Measurements from ENCODE around the gene COLEC11. TPM values are rescaled to one million over a fixed set of nuclear protein-coding genes. Genes with fewer than 3 reads are reported as not detected.

COLEC11 gene
- total RNA-seq, 5 donors from 2014 or later (not counting 1 experiment from before 2014, with no cell fraction given): 0.35 to 1.8 TPM; not detected in 3

DNA sequence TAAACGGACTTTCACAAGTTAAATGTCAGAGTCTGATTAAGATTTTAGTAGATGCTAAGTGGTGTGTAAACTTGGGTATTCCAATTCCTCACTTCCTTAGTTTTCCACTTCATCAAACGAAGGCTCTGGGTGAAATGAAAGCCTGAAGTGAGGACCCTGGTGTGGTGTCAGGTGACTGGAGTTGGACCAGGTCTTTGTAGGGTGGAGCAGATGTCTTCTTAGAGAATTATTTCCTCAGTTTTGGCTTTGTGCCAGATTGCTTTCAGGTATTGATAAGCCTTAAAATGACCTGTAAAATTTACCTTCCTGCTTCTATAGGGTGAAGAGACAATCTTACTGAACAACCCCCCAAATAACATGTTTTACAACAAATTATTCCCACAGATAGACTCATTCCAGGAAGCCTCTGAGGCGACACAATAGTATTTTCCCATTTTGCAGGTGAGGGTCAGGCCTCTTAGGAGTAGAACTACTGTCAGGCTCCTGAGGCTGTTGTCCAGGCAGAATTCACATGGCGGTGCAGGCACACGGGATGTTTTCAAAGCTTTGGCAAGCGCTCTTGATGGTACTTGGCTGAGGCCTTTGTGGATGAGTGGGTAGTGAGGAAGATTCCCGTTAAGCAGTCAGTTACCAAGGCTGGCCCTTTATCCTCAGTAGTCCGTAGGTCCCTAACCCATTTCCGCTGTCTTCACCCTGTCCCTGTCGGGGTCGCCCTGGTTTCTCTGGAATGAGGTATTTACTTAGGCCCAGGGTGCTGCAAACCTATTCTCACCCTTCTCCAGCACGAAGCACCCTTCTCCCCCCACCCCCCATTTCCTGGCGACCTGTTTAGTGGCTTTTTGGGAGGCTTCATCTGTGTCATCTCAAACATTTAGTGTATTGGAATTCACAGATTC, 13.3 kb upstream of the COLEC11 start:
- no peak for ATAC-seq (replicated peaks in 1 of 4)
- H3K4me3 Mint-ChIP-seq: no peak overlapping the region

DNA sequence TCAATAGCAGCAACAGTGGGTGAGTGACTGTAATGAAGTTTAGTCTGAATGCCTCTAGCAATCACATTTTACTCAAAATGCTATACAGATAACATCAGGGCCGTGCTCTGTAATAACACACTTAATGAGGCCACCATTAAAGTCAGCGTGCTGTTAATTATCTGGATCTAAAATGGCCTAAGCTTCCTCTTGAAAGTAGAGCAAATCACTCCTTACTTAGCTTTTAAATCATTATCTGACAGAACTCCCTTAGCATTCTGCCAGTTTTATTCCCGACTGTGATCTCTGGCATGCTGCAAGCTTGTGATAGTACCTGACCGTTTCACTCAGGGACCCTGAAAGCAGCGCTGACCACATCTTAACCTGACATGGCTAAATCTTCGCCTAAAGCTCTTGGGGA, 10.8 kb upstream of the COLEC11 start:
- Histone ChIP-seq H3K27ac (ENCODE audit: low read length) (no peak overlapping the region), H3K36me3 (ENCODE audit: control insufficient read depth in 2 of 2, extremely low read depth in 1 of 2, insufficient read depth in 1 of 2, low read length in 1 of 2) (peaks cover 13 to 51% of the 10 kb centered on the region in 2 donors), H3K9me3 (no peaks in the 10 kb centered on the region), H3K27me3 (replicated peaks in 1 of 2; ENCODE audit: control insufficient read depth in 2 of 2, extremely low read depth in 1 of 2, insufficient read depth in 2 of 2, low read length in 1 of 2) (no peaks in the 10 kb centered on the region), H3K4me1 (ENCODE audit: control insufficient read depth in 1 of 2, extremely low read depth in 1 of 2, insufficient read depth in 2 of 2, low read length in 2 of 2) (peaks cover 0 to under 1% of the 10 kb centered on the region in 2 experiments), H3K4me3 (ENCODE audit: control insufficient read depth in 1 of 2, extremely low read depth in 1 of 2, low read length in 1 of 2) (no peak overlapping the region)
- H3K27me3 Mint-ChIP-seq: no peaks in the 10 kb centered on the region
- ATAC-seq (replicated peaks in 1 of 4) (no peak), DNase-seq (no peak)
- H3K27ac Mint-ChIP-seq: no peak overlapping the region
- H3K36me3 Mint-ChIP-seq: peaks cover 64% of the 10 kb centered on the region
- CTCF ChIA-PET: no interaction called here
- H3K9me3 Mint-ChIP-seq: no peaks in the 10 kb centered on the region
- WGBS (ENCODE audit: insufficient coverage): 86% methylated on average over 4 of the region's 6 CpGs
- POLR2A ChIA-PET: interaction anchor here in 1 of 2 donors (0.6 kb wide), 1 partner anchor 58 kb away, joined by 4 read pairs; no protein-coding TSS in a partner anchor
- H3K4me1 Mint-ChIP-seq: peaks cover 4 to 15% (median 14%) of the 10 kb centered on the region in 3 donors
- no peak overlapping the region for H3K4me3 Mint-ChIP-seq

More for the DNA sequence above, 13.3 kb upstream of the COLEC11 start:
- H3K27ac ChIP-seq (ENCODE audit: low read length): no peak overlapping the region
- no peak for DNase-seq
- H3K9me3 ChIP-seq: no peaks in the 10 kb centered on the region
- H3K9me3 Mint-ChIP-seq: no peaks in the 10 kb centered on the region
- peaks cover 13 to 71% of the 10 kb centered on the region in 2 donors for H3K36me3 ChIP-seq (ENCODE audit: control insufficient read depth in 2 of 2, extremely low read depth in 1 of 2, insufficient read depth in 1 of 2, low read length in 1 of 2)
- H3K27ac Mint-ChIP-seq: no peak overlapping the region
- peaks cover 73% of the 10 kb centered on the region for H3K36me3 Mint-ChIP-seq
- H3K27me3 ChIP-seq (replicated peaks in 1 of 2; ENCODE audit: control insufficient read depth in 2 of 2, extremely low read depth in 1 of 2, insufficient read depth in 2 of 2, low read length in 1 of 2): no peaks in the 10 kb centered on the region
- ChIA-PET POLR2A (interaction anchor here in 1 of 2 donors (1.1 kb wide), 1 partner anchor 17 kb away, joined by 4 read pairs; no protein-coding TSS in a partner anchor), CTCF (no interaction called here)
- H3K4me3 ChIP-seq (ENCODE audit: control insufficient read depth in 1 of 2, extremely low read depth in 1 of 2, low read length in 1 of 2): no peak overlapping the region
- H3K4me1 Mint-ChIP-seq: peaks cover 29 to 38% (median 38%) of the 10 kb centered on the region in 3 donors
- no peaks in the 10 kb centered on the region for H3K27me3 Mint-ChIP-seq
- peaks cover 8 to 9% of the 10 kb centered on the region in 2 experiments for H3K4me1 ChIP-seq (ENCODE audit: control insufficient read depth in 1 of 2, extremely low read depth in 1 of 2, insufficient read depth in 2 of 2, low read length in 2 of 2)
- WGBS (ENCODE audit: insufficient coverage): 95% methylated on average over 4 of the region's 13 CpGs

GRCh38 chr2:3584608-3585260, 10.2 kb upstream of the COLEC11 start:
- WGBS (ENCODE audit: insufficient coverage): 88% methylated on average over 1 of the region's 4 CpGs
- H3K36me3 ChIP-seq (ENCODE audit: control insufficient read depth in 2 of 2, extremely low read depth in 1 of 2, insufficient read depth in 1 of 2, low read length in 1 of 2): peaks cover 13 to 45% of the 10 kb centered on the region in 2 donors
- DNase-seq (no peak), ATAC-seq (replicated peaks in 1 of 4) (no peak)
- no peak overlapping the region for H3K27ac Mint-ChIP-seq
- peaks cover 0 to 8% (median 8%) of the 10 kb centered on the region in 3 donors for H3K4me1 Mint-ChIP-seq
- no peaks in the 10 kb centered on the region for H3K27me3 Mint-ChIP-seq
- no peaks in the 10 kb centered on the region for H3K4me1 ChIP-seq (ENCODE audit: control insufficient read depth in 1 of 2, extremely low read depth in 1 of 2, insufficient read depth in 2 of 2, low read length in 2 of 2)
- H3K36me3 Mint-ChIP-seq: peaks cover 64% of the 10 kb centered on the region
- H3K4me3 ChIP-seq (ENCODE audit: control insufficient read depth in 1 of 2, extremely low read depth in 1 of 2, low read length in 1 of 2): no peak overlapping the region
- H3K27ac ChIP-seq (ENCODE audit: low read length): no peak overlapping the region
- H3K9me3 Mint-ChIP-seq: no peaks in the 10 kb centered on the region
- H3K9me3 ChIP-seq: no peaks in the 10 kb centered on the region
- CTCF ChIA-PET: no interaction called here
- POLR2A ChIA-PET: interaction anchor here in 1 of 2 donors (0.6 to 0.7 kb wide), 2 partner anchors 58 to 1560 kb away, joined by 3 to 4 read pairs; no protein-coding TSS in a partner anchor
- no peak overlapping the region for H3K4me3 Mint-ChIP-seq
- no peaks in the 10 kb centered on the region for H3K27me3 ChIP-seq (replicated peaks in 1 of 2; ENCODE audit: control insufficient read depth in 2 of 2, extremely low read depth in 1 of 2, insufficient read depth in 2 of 2, low read length in 1 of 2)

- ChIA-PET POLR2A (interaction anchor here in 1 of 2 donors (0.7 kb wide), 1 partner anchor 1561 kb away, joined by 3 read pairs; no protein-coding TSS in a partner anchor), CTCF (no interaction called here)
- Mint-ChIP-seq H3K9me3 (no peaks in the 10 kb centered on the region), H3K36me3 (peaks cover 58% of the 10 kb centered on the region), H3K27ac (no peak overlapping the region), H3K4me1 (peaks cover 0 to 5% (median 3%) of the 10 kb centered on the region in 3 donors), H3K4me3 (no peak overlapping the region), H3K27me3 (no peaks in the 10 kb centered on the region)
- no peaks in the 10 kb centered on the region for H3K27me3 ChIP-seq (replicated peaks in 1 of 2; ENCODE audit: control insufficient read depth in 2 of 2, extremely low read depth in 1 of 2, insufficient read depth in 2 of 2, low read length in 1 of 2)
- H3K4me1 ChIP-seq (ENCODE audit: control insufficient read depth in 1 of 2, extremely low read depth in 1 of 2, insufficient read depth in 2 of 2, low read length in 2 of 2): no peaks in the 10 kb centered on the region
- ATAC-seq (replicated peaks in 1 of 4) (no peak), DNase-seq (no peak)
- no peak overlapping the region for H3K27ac ChIP-seq (ENCODE audit: low read length)
- no peaks in the 10 kb centered on the region for H3K9me3 ChIP-seq
- no peak overlapping the region for H3K4me3 ChIP-seq (ENCODE audit: control insufficient read depth in 1 of 2, extremely low read depth in 1 of 2, low read length in 1 of 2)
- 95% methylated on average over 28 of the region's 29 CpGs for WGBS (ENCODE audit: insufficient coverage)
- peaks cover 13 to 37% of the 10 kb centered on the region in 2 donors for H3K36me3 ChIP-seq (ENCODE audit: control insufficient read depth in 2 of 2, extremely low read depth in 1 of 2, insufficient read depth in 1 of 2, low read length in 1 of 2)
These were observed 9.4 kb upstream of the COLEC11 start for GRCh38 chr2:3585261-3586109.

GRCh38 chr2:3586220-3586619, 8.7 kb upstream of the COLEC11 start:
- ChIA-PET CTCF (no interaction called here), POLR2A (interaction anchor here in 1 of 2 donors (0.6 kb wide), 1 partner anchor 1930 kb away, joined by 3 read pairs; no protein-coding TSS in a partner anchor)

More at GRCh38 chr2:3586220-3586619, 8.7 kb upstream of the COLEC11 start:
- ATAC-seq (replicated peaks in 1 of 4) (no peak), DNase-seq (no peak)
- no peak overlapping the region for H3K4me3 ChIP-seq (ENCODE audit: control insufficient read depth in 1 of 2, extremely low read depth in 1 of 2, low read length in 1 of 2)
- Mint-ChIP-seq H3K4me3 (no peak overlapping the region), H3K4me1 (peaks cover 0 to 2% (median 0%) of the 10 kb centered on the region in 3 donors), H3K9me3 (no peaks in the 10 kb centered on the region), H3K36me3 (peaks cover 51% of the 10 kb centered on the region), H3K27me3 (no peaks in the 10 kb centered on the region), H3K27ac (no peak overlapping the region)
- no peaks in the 10 kb centered on the region for H3K27me3 ChIP-seq (replicated peaks in 1 of 2; ENCODE audit: control insufficient read depth in 2 of 2, extremely low read depth in 1 of 2, insufficient read depth in 2 of 2, low read length in 1 of 2)
- peaks cover 13 to 30% of the 10 kb centered on the region in 2 donors for H3K36me3 ChIP-seq (ENCODE audit: control insufficient read depth in 2 of 2, extremely low read depth in 1 of 2, insufficient read depth in 1 of 2, low read length in 1 of 2)
- no peaks in the 10 kb centered on the region for H3K4me1 ChIP-seq (ENCODE audit: control insufficient read depth in 1 of 2, extremely low read depth in 1 of 2, insufficient read depth in 2 of 2, low read length in 2 of 2)
- no peak overlapping the region for H3K27ac ChIP-seq (ENCODE audit: low read length)
- over 99% methylated on average over 13 of the region's 16 CpGs for WGBS (ENCODE audit: insufficient coverage)
- no peaks in the 10 kb centered on the region for H3K9me3 ChIP-seq

All from T-cell (primary cell).